NCI-H1092 (cell line): Measurements from ENCODE around the gene ROMO1.
"Not testable (repeated sequence)": the region's sequence is repeated elsewhere in the genome, so short reads cannot be mapped to it uniquely, and the experiment has no call there.

Experiments
- DNase-seq: peaks from one replicate; lab custom pipeline; 2025; lab: John Stamatoyannopoulos, UW

Gene ROMO1

GRCh38 chr20:35710884-35711587, 11.8 kb downstream of the ROMO1 start:
- no peak for DNase-seq

- DNase-seq = no peak
These were observed 12.5 kb downstream of the ROMO1 start for GRCh38 chr20:35711588-35712209.

GRCh38 chr20:35713120-35713519, 13.9 kb downstream of the ROMO1 start:
- DNase-seq = not testable (repeated sequence)

GRCh38 chr20:35714127-35714526, 14.9 kb downstream of the ROMO1 start:
- DNase-seq = no peak

GRCh38 chr20:35715652-35716051, 16.4 kb downstream of the ROMO1 start:
- DNase-seq = no peak

- DNase-seq = no peak
These were observed 17.1 kb downstream of the ROMO1 start for GRCh38 chr20:35716330-35716729.

- DNase-seq = not testable (repeated sequence)
These were observed 19.1 kb downstream of the ROMO1 start for GRCh38 chr20:35718321-35718720.

- no peak for DNase-seq
These were observed 19.9 kb downstream of the ROMO1 start for GRCh38 chr20:35718972-35719635.

GRCh38 chr20:35719717-35720116, 20.5 kb downstream of the ROMO1 start:
- DNase-seq = no peak

GRCh38 chr20:35720165-35721123, 21.2 kb downstream of the ROMO1 start:
- no peak for DNase-seq

- no peak for DNase-seq
These were observed 22.0 kb downstream of the ROMO1 start for GRCh38 chr20:35721219-35721618.

- DNase-seq = no peak
These were observed 22.4 kb downstream of the ROMO1 start for GRCh38 chr20:35721621-35722020.

- DNase-seq = not testable (repeated sequence)
These were observed 24.1 kb downstream of the ROMO1 start for GRCh38 chr20:35723275-35723639.

GRCh38 chr20:35723652-35724320, 24.6 kb downstream of the ROMO1 start:
- not testable (repeated sequence) for DNase-seq

GRCh38 chr20:35724321-35725230, 25.4 kb downstream of the ROMO1 start:
- no peak for DNase-seq

GRCh38 chr20:35726842-35727711, 27.9 kb downstream of the ROMO1 start:
- no peak for DNase-seq

GRCh38 chr20:35729283-35729807, 30.1 kb downstream of the ROMO1 start:
- DNase-seq = no peak

- no peak for DNase-seq
These were observed 30.8 kb downstream of the ROMO1 start for GRCh38 chr20:35729836-35730582.
